OCI-LY3 (cell line): ENCODE data around the gene NR6A1.

Experiments used
- EZH2phosphoT487 ChIP-seq: fragments of 200-600 bp; shearing (Covaris generic); IDR thresholded peaks from 2 replicates; pipeline ENCODE4 v1.6.1; 2018; ENCODE audit warnings: antibody characterized with exemption, mixed run types, low read depth
- TF ChIP-seq, protein P1 (sequence below): fragments of 200-600, 300-600 bp; sonication (generic); IDR thresholded peaks from 2 replicates; pipeline ENCODE4 v1.5.1; 2014; ENCODE audit warnings: antibody characterized with exemption, low read length, low read depth

- TF ChIP-seq, protein P1, sequence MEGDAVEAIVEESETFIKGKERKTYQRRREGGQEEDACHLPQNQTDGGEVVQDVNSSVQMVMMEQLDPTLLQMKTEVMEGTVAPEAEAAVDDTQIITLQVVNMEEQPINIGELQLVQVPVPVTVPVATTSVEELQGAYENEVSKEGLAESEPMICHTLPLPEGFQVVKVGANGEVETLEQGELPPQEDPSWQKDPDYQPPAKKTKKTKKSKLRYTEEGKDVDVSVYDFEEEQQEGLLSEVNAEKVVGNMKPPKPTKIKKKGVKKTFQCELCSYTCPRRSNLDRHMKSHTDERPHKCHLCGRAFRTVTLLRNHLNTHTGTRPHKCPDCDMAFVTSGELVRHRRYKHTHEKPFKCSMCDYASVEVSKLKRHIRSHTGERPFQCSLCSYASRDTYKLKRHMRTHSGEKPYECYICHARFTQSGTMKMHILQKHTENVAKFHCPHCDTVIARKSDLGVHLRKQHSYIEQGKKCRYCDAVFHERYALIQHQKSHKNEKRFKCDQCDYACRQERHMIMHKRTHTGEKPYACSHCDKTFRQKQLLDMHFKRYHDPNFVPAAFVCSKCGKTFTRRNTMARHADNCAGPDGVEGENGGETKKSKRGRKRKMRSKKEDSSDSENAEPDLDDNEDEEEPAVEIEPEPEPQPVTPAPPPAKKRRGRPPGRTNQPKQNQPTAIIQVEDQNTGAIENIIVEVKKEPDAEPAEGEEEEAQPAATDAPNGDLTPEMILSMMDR = no peak
- no peak for TF ChIP-seq EZH2phosphoT487
Measured at GRCh38 chr9:124490004-124490403, 281.1 kb downstream of the NR6A1 start.
